Measurements from ENCODE around the gene MAF. TPM values are rescaled to one million over a fixed set of nuclear protein-coding genes. Genes with fewer than 3 reads are reported as not detected.

MAF gene
- total and polyA plus RNA-seq, 2 of the 4 experiments (the other 2 are of a cell fraction): under 0.01 to 0.02 TPM

DNA sequence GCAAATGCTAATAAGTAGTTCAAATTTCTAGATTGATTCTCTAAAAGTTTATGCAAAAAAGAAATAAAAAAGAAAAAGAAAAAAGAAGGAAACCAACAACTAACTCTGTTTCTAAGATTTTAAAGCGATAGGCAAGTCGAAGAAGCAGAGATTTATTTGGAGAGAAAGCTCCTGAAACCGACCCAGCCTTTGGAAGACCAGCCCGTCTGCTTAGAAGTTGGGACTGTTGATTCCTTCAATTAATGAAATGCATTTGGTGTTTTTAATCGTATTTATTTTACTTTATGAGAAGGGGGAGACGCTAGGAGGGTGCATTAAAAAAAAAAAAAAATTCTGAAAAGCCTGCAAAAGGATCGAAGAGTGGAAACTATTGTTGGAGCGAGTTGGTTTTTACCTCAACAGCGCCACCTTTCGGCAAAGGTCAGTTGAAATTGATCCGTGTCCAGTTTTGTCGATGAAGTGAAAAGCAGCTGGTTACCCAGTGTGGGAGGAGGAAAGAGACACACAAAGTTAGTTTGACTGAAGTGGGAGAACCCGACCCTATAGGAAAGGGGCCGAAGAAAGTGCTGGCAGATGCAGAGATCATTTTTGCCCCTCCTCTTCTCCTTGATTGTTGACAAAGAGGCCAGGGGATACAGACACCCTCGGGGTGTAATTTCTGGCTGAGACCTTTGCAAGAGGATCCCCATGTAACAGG is 1.5 kb upstream of the MAF start (continued):
- no peak for TF ChIP-seq CEBPB (IDR thresholded peaks at IDR 0.05; ENCODE audit: low read depth, low read length)

DNA sequence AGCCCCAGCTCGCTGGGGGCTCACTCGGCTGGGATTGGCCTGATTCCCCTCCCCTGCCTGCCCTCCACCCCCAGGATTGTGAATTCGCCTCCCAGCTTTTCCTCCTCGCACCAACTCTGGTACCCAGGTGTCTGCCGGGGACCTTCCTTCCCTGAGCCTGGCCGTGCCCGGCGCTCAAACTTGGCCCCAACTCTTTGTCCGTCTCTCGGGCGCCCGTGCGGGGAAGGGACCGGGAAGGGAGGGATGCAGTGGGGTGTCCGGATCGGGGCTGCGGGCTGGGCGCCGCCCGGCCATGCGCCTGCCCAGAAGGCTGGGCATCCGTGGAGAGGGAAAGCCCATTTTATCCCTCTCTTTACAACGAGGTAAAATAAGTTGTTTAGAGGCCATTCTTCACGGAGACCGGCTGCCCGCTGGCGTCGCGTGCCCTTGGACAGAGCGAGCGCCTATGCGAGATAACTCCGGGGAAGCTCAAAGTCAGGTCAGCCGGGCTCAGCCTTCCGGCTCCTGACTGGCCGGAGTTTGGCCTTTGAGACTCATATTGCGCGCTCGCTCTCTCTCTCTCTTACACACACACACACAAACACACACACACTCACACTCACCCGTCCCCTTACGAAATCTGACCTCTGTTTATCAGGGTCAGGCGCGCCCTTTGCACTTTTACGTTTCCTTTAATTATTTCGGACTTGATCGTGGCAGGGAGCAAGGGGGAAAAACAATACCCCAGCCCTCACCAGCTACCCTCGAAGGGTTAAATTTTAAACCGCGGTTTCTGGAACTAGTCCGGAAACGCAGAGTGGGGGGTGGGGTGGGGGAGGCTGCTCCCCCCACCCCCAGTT is 774 bp upstream of the MAF start:
- in situ Hi-C loops (cut with MboI; ENCODE audit: low sequenced_read_pairs) (loop anchor here (10.0 kb wide), 1 partner anchor 1477 kb away; no protein-coding TSS in a partner anchor), dilution Hi-C loops (cut with HindIII; ENCODE audit: low sequenced_read_pairs, unreplicated experiment) (no loop called here), intact Hi-C loops (cut with micrococcal nuclease) (loop anchor here (5.0 to 10.0 kb wide), 2 partner anchors 766 to 1367 kb away; no protein-coding TSS in a partner anchor)
- POLR2A ChIA-PET (ENCODE audit: unreplicated experiment): no interaction called here
- H3K4me2 ChIP-seq (ENCODE audit: low read depth, low read length): peak overlapping the region; percentile 68
- peaks cover 19% of the 10 kb centered on the region for H3K27me3 ChIP-seq (ENCODE audit: control insufficient read depth, insufficient read depth, low read length)
- H2BK15ac ChIP-seq (ENCODE audit: low read depth, low read length): no peak overlapping the region
- no peak overlapping the region for H3K18ac ChIP-seq (ENCODE audit: low read depth, low read length)
- no peak overlapping the region for H2BK5ac ChIP-seq (ENCODE audit: low read depth, low read length, poor library complexity, severe bottlenecking)
- H3K79me1 ChIP-seq (ENCODE audit: low read depth in 1 of 2, low read length in 2 of 2): no peaks in the 10 kb centered on the region
- no peak for ATAC-seq (ENCODE audit: low read depth)
- H3K27ac ChIP-seq (ENCODE audit: insufficient read depth, low read length): no peak overlapping the region
- H3K56ac ChIP-seq (ENCODE audit: extremely low read depth, insufficient read depth, low read length): no peak overlapping the region
- H3K4me3 ChIP-seq (ENCODE audit: insufficient read depth, low read depth, low read length): peak overlapping the region; percentile 10
- peak overlapping the region; percentile 67 for H2AFZ ChIP-seq (replicated peaks; ENCODE audit: low read length, poor library complexity)
- H3K4me1 ChIP-seq (ENCODE audit: control insufficient read depth, insufficient read depth, low read length): no peaks in the 10 kb centered on the region
- no peak overlapping the region for H3K23ac ChIP-seq (ENCODE audit: low read depth, low read length)
- no peak overlapping the region for H4K8ac ChIP-seq (ENCODE audit: low read depth in 2 of 2, low read length in 2 of 2)
- H4K20me1 ChIP-seq (ENCODE audit: insufficient read depth, low read length): no peaks in the 10 kb centered on the region
- H2AK9ac ChIP-seq (replicated peaks; ENCODE audit: low read depth, low read length, poor library complexity): no peak overlapping the region
- no peak overlapping the region for H2BK120ac ChIP-seq (ENCODE audit: low read depth, low read length)
- no peak overlapping the region for H2BK20ac ChIP-seq (ENCODE audit: low read depth, low read length)
- H3K9ac ChIP-seq (ENCODE audit: low read depth, low read length): no peak overlapping the region
- 0% methylated on average over 11 of the region's 51 CpGs; no CpG with 5 or more reads in 1 of the 2 experiments for WGBS, 2 experiments (ENCODE audit: extremely low coverage in 2 of 2, insufficient read length in 1 of 2)
- CTCF ChIA-PET: interaction anchor here (0.6 to 1.0 kb wide), 4 partner anchors 14 to 1476 kb away, joined by 3 to 4 read pairs (median 3); no protein-coding TSS in a partner anchor
- no peak for DNase-seq
- no peak overlapping the region for H2AK5ac ChIP-seq (ENCODE audit: low read depth, low read length)
- H4K5ac ChIP-seq (ENCODE audit: low read depth, low read length): no peak overlapping the region
- H3K36me3 ChIP-seq (ENCODE audit: control insufficient read depth, insufficient read depth, low read length): no peaks in the 10 kb centered on the region
- no peak overlapping the region for H3K14ac ChIP-seq (replicated peaks; ENCODE audit: low read depth, low read length)
- no TSS peak for BruUV-seq (replicated peaks)
- H3K9me3 ChIP-seq (ENCODE audit: control insufficient read depth, insufficient read depth, low read length): no peaks in the 10 kb centered on the region
- no peaks in the 10 kb centered on the region for H3K9me1 ChIP-seq (ENCODE audit: insufficient read depth, low read length)
- no peak overlapping the region for H3K4ac ChIP-seq (ENCODE audit: low read depth, low read length)
- no peak overlapping the region for H4K91ac ChIP-seq (ENCODE audit: insufficient read depth, low read depth, low read length)
- TF ChIP-seq RAD21 (IDR thresholded peaks at IDR 0.05; ENCODE audit: low read length): no peak
- TF ChIP-seq CHD1 (IDR thresholded peaks at IDR 0.05; ENCODE audit: low read depth, low read length): no peak
- no peak for TF ChIP-seq RCOR1 (IDR thresholded peaks at IDR 0.05; ENCODE audit: insufficient replicate concordance, low read length)
- TF ChIP-seq, protein P1, sequence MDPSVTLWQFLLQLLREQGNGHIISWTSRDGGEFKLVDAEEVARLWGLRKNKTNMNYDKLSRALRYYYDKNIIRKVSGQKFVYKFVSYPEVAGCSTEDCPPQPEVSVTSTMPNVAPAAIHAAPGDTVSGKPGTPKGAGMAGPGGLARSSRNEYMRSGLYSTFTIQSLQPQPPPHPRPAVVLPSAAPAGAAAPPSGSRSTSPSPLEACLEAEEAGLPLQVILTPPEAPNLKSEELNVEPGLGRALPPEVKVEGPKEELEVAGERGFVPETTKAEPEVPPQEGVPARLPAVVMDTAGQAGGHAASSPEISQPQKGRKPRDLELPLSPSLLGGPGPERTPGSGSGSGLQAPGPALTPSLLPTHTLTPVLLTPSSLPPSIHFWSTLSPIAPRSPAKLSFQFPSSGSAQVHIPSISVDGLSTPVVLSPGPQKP (IDR thresholded peaks at IDR 0.05; ENCODE audit: borderline replicate concordance, low read depth, low read length): no peak
- TF ChIP-seq MAZ (IDR thresholded peaks at IDR 0.05; ENCODE audit: borderline replicate concordance, low read depth, low read length): no peak
- TF ChIP-seq RFX5 (IDR thresholded peaks at IDR 0.05; ENCODE audit: low read depth, low read length): no peak
- no peak for TF ChIP-seq POLR2A (IDR thresholded peaks at IDR 0.05; ENCODE audit: low read depth, low read length)
- TF ChIP-seq SMC3 (IDR thresholded peaks at IDR 0.05; ENCODE audit: low read depth, low read length): no peak
- no peak for TF ChIP-seq FOS (IDR thresholded peaks at IDR 0.05; ENCODE audit: low read depth, low read length)
- TF ChIP-seq, protein P2, sequence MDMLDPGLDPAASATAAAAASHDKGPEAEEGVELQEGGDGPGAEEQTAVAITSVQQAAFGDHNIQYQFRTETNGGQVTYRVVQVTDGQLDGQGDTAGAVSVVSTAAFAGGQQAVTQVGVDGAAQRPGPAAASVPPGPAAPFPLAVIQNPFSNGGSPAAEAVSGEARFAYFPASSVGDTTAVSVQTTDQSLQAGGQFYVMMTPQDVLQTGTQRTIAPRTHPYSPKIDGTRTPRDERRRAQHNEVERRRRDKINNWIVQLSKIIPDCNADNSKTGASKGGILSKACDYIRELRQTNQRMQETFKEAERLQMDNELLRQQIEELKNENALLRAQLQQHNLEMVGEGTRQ (IDR thresholded peaks at IDR 0.05; ENCODE audit: low read depth, low read length): no peak

Data from IMR-90 (cell line).